CD4-positive, alpha-beta T cell treated with Interferon alpha-2 for 1 hour (primary cell): Measurements from ENCODE around the gene PTPRE.

Experiments used
- DNase-seq, 2 donors: peaks; one replicate each; pipeline ENCODE4 v3.0.0-alpha.2; 2020 to 2022

The PTPRE gene

GRCh38 chr10:127883516-127883915, 23.4 kb upstream of the PTPRE start:
- DNase-seq: no peak

GRCh38 chr10:127884501-127884900, 22.4 kb upstream of the PTPRE start:
- DNase-seq: no peak

- DNase-seq: no peak
Observed at GRCh38 chr10:127886371-127887051, 20.4 kb upstream of the PTPRE start.

GRCh38 chr10:127887541-127888415, 19.1 kb upstream of the PTPRE start:
- DNase-seq: no peak

- DNase-seq: no peak
Observed at GRCh38 chr10:127888521-127889312, 18.2 kb upstream of the PTPRE start.

GRCh38 chr10:127889605-127890195, 17.2 kb upstream of the PTPRE start:
- no peak for DNase-seq

- no peak for DNase-seq
Observed at GRCh38 chr10:127890216-127890615, 16.7 kb upstream of the PTPRE start.

GRCh38 chr10:127890832-127891334, 16.0 kb upstream of the PTPRE start:
- no peak for DNase-seq

GRCh38 chr10:127892743-127893142, 14.2 kb upstream of the PTPRE start, which contains the start of gene CLRN3:
Gene CLRN3 (minus strand): TSS chr10:127892941. CDS start chr10:127892784, 157 bp downstream.
- DNase-seq: no peak

GRCh38 chr10:127894146-127894545, 12.8 kb upstream of the PTPRE start:
- DNase-seq: no peak

- no peak for DNase-seq
Observed at GRCh38 chr10:127896590-127896989, 10.3 kb upstream of the PTPRE start.

GRCh38 chr10:127897177-127897576, 9.7 kb upstream of the PTPRE start:
- no peak for DNase-seq

GRCh38 chr10:127899766-127900387, 7.0 kb upstream of the PTPRE start:
- peak in 1 of 2 donors; percentile 33 for DNase-seq

- no peak for DNase-seq
Observed at GRCh38 chr10:127903789-127904188, 3.1 kb upstream of the PTPRE start.

- DNase-seq: no peak
Observed at GRCh38 chr10:127904311-127905000, 2.4 kb upstream of the PTPRE start.

GRCh38 chr10:127905001-127905847, 1.7 kb upstream of the PTPRE start:
- no peak for DNase-seq

- no peak for DNase-seq
Observed at GRCh38 chr10:127905848-127906261, 1.0 kb upstream of the PTPRE start.

- no peak for DNase-seq
Observed at GRCh38 chr10:127907411-127908105, 655 bp downstream of the PTPRE start.

GRCh38 chr10:127908106-127908958, 1.4 kb downstream of the PTPRE start:
- no peak for DNase-seq
